GM21529 (cell line): ENCODE results near the gene LDB2.

Experiments used
- ATAC-seq: cut with Tn5 transposase; IDR thresholded peaks from one replicate; pipeline ENCODE4 v1.9.1; 2021; ENCODE audit not compliant: unreplicated experiment

LDB2 gene

DNA sequence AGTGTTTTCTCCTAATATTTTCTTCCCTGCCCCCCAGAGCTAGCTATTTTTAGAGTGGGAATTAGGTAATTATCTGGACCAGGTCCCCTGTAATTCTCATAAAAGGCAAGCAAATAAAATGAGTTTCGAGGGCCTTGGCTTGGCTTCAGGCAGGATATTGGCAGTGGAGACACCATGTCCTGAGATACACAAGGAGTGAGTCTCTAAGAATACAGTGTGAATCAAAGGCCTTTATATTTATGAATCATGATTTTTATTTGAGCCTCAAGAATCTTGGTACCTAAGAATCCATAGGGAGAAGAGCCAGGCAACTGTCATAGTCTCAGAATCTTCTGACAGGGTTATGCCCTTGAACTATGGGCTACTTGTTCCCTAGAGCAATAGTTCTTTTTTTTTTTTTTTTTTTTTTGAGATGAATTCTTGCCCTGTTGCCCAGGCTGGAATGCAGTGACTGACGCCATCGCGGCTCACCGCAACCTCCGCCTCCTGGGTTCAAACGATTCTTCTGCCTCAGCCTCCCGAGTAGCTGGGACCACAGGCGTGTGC is 205.4 kb downstream of the LDB2 start:
- ATAC-seq = no peak

GRCh38 chr4:16692524-16692923 is 205.9 kb downstream of the LDB2 start:
- ATAC-seq = no peak

DNA sequence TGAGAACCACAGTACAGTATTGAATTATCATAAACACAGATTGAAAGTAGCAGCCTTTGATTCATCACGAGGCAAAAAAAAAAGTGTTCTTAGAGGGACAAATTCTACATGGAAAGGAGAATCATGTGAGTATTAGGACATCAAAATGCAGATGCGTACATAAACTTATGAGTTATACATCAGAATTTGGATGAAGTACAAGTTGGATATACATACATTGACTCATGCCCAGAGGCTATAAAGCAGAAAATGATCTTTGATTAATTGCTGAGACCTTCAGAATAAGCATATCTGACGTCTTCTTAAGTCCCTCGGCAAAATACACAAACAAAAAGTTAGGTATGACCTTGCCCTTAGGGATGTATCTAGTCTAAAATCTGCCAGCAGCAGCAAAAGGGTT is 206.4 kb downstream of the LDB2 start:
- no peak for ATAC-seq

GRCh38 chr4:16691450-16691849 is 207.0 kb downstream of the LDB2 start:
- no peak for ATAC-seq

DNA sequence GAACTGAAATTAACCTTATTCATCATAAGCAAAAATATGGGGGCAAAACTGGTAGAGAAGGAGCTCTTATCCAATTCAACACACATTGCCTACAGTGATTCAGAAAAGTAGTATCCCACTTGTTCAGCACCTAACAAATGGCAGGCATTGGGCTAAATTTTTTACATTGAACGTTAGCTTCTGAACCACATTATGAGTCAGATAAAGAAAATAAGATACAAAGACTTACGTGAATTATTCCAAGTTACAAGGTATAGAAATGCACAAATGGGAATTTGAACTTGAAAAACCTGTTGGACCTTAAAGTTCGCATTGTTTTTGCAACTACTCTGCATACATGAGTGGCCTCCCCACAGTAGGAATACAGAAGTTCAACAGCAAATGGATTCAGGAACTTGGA is 210.6 kb downstream of the LDB2 start:
- no peak for ATAC-seq

DNA sequence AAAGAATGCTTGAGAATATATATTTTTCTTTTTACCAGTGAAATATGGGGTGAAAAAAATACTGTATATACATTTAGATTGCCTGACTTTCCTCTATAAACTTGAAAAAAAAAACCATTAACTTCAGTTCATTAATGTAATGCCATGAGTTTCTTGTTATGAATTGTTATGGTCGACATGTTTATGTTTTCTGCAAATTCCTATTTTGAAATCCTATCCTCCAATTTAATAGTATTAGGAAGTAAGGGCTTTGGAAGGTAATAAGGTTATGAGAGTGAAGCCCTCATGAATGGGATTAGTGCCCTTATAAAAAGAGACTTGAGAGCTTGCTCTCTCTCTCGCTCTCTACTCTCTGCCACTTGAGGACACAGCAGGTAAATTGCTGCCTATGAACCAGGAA is 211.4 kb downstream of the LDB2 start:
- no peak for ATAC-seq

- ATAC-seq = no peak
These were observed 212.2 kb downstream of the LDB2 start for GRCh38 chr4:16686195-16686594.

GRCh38 chr4:16685536-16685935 is 212.9 kb downstream of the LDB2 start:
- no peak for ATAC-seq

- ATAC-seq = no peak
These were observed 213.5 kb downstream of the LDB2 start for GRCh38 chr4:16684935-16685334.

GRCh38 chr4:16684097-16684496 is 214.3 kb downstream of the LDB2 start:
- no peak for ATAC-seq

GRCh38 chr4:16682975-16683374 is 215.5 kb downstream of the LDB2 start:
- ATAC-seq = no peak

- ATAC-seq = no peak
These were observed 221.2 kb downstream of the LDB2 start for GRCh38 chr4:16677001-16677944.

GRCh38 chr4:16676230-16676770 is 222.1 kb downstream of the LDB2 start:
- no peak for ATAC-seq

- ATAC-seq = no peak
These were observed 224.4 kb downstream of the LDB2 start for GRCh38 chr4:16674082-16674481.

DNA sequence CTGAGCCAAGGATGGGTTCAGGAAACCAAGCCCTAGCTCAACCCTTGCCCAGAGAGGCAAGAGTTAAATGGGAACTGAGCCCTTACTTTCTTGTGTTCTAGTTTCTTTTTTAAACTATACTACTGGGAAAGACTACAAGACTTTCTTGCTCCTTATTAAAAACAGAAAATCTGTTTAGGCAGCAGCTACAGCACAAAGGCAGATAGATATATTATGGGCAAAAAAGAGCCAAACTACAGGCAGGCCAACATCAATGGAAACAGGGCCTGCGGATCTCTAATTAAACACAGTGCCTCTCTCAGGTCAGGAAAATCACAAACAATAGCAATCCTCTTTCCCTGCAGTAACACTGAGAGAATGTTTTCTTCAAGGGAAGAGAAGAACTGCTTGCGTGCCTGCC is 226.0 kb downstream of the LDB2 start:
- no peak for ATAC-seq

DNA sequence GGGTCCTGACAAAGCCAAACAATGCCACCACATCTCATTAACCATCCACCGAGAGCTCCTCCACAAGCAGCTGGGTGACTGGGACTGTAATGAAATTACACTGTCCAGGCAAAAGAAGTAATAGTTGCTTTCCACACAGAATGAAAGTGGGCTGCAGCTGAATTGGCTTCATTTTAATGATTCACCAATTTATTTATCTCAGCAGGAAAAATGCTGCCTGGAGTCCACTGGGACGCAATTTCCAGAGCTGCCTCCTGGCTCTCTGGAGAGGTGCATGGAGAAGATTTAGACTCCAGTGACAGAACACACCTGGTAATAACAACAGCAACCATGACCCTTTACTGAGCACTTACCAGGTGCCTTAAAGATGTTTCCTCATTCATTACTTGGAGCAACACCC is 226.7 kb downstream of the LDB2 start:
- no peak for ATAC-seq

GRCh38 chr4:16670727-16671126 is 227.7 kb downstream of the LDB2 start:
- no peak for ATAC-seq

GRCh38 chr4:16669036-16669435 is 229.4 kb downstream of the LDB2 start:
- no peak for ATAC-seq

DNA sequence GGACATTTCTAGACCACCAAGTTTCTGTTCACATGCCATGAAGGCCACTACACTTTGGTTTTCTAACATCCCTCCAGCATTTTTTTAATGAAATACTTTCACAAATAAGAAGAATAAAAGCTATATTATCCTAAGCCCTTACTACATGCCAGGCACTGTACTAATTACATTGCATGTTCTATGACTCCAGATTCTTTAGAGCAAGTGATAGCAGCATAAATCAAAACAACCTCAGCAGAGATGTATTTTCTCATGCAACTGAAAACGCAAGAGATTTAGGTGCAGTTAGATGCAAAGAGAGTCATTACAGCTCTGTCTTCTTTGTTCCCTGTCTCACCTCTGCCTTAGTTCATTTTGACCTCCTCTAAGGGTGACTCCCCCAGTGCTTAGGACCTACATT is 230.0 kb downstream of the LDB2 start:
- no peak for ATAC-seq

DNA sequence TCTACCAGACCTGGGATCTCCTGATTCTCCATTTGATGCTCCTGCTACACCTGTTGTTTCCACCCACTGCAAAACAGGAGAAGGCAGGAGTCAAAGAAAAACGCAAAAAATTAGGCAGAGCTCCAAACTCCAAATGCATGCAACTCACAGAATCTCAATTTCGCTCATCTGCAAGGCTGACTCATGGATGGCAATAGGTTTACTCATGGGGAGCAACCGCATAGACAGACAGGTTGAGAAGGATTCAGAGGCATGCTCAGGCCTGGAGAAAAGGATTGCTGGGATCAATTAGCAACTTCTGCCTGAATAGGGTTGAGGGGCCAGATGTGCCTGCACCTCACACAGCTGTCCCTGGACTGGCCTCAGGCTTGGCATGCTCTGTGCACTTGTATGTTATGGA is 231.0 kb downstream of the LDB2 start:
- no peak for ATAC-seq

DNA sequence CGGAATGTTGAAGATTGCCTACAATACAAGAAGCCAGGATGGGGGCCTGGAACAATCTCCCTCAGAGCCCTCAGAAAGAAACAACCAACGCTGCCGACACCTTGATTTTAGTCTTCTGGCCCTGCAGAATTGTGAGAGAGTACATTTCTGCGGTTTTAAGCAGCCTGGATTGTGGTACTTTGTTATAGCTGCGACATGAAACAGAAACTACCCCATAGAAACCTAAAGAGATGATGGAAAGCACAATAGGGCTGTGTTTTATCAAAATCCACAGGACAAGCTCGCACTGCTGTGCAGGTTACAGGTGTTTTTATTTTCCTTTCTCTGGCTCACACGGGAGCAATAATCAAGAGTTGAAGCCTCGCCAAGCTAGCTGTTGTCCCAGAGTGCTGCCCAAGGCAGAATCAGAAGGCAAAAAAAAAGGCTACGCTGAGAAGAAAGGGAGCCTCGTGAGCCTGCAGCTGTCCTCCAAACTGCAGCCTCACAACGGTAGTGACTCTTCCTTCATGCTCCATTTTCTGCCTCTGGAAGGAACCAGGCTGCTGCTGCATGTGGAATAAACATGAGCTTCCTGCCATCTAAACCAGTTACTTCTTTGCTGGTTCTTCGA is 232.4 kb downstream of the LDB2 start:
- ATAC-seq = no peak

GRCh38 chr4:16663732-16664131 is 234.7 kb downstream of the LDB2 start:
- ATAC-seq = no peak
